Lower leg skin (tissue), 3 donors: ENCODE results near the gene DDX56.
"Not testable (repeated sequence)": the region's sequence is repeated elsewhere in the genome, so short reads cannot be mapped to it uniquely, and the experiment has no call there.

Experiments used
- POLR2A ChIP-seq, 2 donors: fragments of 450-650 bp; IDR thresholded peaks; one replicate each; pipeline ENCODE4 v1.6.1; 2016 to 2017; ENCODE audit warnings: antibody characterized with exemption in 2 of 2, mild to moderate bottlenecking in 1 of 2, moderate library complexity in 1 of 2
- TF ChIP-seq, protein P1 (sequence below), 3 donors: fragments of 450-650 bp; IDR thresholded peaks; one replicate each; pipeline ENCODE4 v1.5.1; 2016; ENCODE audit warnings: antibody characterized with exemption in 3 of 3, mild to moderate bottlenecking in 3 of 3, moderate library complexity in 2 of 3

DNA sequence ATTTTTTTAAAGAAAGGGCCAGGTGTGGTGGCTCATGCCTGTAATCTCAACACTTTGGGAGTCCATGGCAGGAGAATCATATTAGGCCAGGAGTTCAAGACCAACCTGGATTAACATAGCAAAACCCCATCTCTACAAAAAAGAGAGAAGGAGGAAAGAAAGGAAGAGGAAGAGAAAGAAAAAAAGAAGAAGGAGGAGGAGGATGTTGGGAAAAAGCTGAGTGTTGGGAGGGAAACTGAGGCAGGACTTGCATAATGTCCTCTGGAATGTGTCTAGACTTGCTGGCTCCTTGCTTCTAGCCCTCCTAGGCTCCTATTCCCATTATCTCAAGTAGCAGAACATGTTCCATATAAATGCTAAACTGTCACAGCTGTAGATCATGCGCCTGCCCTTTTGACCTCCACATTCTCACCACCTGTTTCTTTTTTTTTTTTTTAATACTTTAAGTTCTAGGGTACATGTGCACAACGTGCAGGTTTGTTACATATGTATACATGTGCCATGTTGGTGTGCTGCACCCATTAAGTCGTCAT is 21.2 kb downstream of the DDX56 start:
- TF ChIP-seq POLR2A (IDR thresholded peaks at IDR 0.05), result not testable (repeated sequence)
- TF ChIP-seq, protein P1, sequence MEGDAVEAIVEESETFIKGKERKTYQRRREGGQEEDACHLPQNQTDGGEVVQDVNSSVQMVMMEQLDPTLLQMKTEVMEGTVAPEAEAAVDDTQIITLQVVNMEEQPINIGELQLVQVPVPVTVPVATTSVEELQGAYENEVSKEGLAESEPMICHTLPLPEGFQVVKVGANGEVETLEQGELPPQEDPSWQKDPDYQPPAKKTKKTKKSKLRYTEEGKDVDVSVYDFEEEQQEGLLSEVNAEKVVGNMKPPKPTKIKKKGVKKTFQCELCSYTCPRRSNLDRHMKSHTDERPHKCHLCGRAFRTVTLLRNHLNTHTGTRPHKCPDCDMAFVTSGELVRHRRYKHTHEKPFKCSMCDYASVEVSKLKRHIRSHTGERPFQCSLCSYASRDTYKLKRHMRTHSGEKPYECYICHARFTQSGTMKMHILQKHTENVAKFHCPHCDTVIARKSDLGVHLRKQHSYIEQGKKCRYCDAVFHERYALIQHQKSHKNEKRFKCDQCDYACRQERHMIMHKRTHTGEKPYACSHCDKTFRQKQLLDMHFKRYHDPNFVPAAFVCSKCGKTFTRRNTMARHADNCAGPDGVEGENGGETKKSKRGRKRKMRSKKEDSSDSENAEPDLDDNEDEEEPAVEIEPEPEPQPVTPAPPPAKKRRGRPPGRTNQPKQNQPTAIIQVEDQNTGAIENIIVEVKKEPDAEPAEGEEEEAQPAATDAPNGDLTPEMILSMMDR (IDR thresholded peaks at IDR 0.05), result not testable (repeated sequence)
